A204.1 (cell line): ENCODE results near the gene SSU72.
"Not testable (repeated sequence)": the region's sequence is repeated elsewhere in the genome, so short reads cannot be mapped to it uniquely, and the experiment has no call there.

Source experiments
- FAIRE-seq: peaks from 2 replicates; lab custom pipeline; 2012; peaks lifted over from hg19 to GRCh38; lab: Jason Lieb, UNC

The SSU72 gene

DNA sequence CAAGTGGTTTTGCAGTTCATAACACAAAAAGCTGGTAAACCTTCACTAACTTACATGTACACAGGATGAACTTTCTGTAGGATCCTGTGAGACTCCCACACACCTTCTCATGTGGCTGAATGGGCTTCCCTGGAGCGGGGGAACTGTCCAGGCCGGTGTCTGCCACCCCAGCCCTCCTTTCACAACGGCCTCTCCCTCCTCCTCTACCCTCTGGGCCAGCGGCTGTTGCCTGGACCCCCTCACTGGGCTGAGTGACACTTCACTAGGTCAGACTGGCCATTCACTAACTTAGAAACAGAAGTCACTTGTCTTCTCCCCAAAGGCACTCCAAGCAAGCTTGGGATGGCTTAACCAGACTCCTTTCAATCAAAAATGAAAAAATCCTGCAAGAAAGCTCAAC, 16.1 kb downstream of the SSU72 start:
- no peak for FAIRE-seq

DNA sequence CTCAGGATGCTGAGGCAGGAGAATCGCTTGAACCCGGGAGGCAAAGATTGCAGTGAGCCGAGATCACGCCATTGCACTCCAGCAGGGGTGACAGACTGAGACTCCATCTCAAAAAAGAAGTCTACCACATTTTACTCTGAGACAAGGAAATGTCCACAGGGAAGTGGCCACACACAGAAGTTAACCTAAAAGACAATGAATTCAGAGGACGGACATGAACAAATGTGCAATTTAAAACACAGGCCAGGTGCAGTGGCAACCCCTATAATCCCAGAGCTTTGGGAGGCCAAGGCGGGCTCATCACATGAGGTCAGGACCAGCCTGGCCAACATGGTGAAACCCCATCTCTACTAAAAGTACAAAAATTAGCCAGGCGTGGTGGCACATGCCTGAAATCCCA, 17.0 kb downstream of the SSU72 start:
- not testable (repeated sequence) for FAIRE-seq

DNA sequence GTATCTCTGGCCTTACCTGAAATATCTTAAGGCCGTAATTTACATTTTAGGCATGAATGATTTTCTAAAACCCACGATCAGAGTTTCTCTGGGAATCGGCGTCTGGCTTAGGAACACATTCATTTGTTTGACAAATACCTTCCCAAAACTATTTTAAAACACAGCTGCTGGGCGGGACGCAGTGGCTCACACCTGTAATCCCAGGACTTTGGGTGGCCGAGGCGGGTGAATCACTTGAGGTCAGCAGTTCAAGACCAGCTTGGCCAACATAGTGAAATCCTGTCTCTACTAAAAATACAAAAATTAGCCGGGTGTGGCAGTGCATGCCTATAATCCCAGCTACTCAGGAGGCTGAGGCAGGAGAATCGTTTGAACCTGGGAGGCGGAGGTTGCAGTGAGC, 17.7 kb downstream of the SSU72 start:
- not testable (repeated sequence) for FAIRE-seq

DNA sequence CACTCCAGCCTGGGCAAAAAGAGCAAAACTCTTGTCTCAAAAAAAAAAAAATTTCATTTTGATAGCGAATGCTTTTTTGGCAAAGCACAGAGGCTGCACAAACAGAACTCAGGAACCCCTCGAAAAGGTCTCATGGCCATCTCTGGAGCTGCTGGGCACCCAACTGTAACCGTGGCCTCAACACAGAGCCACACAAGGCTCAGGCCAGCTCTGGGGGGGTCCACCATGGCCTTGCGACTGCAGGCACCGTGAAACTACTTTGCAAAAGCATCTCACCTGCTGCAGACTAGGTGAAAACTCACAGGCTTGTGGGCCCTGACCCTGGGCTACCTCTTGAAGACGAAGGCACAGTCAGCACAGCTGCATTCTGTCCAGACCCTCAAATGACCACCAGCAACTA, 18.2 kb downstream of the SSU72 start:
- FAIRE-seq = no peak

DNA sequence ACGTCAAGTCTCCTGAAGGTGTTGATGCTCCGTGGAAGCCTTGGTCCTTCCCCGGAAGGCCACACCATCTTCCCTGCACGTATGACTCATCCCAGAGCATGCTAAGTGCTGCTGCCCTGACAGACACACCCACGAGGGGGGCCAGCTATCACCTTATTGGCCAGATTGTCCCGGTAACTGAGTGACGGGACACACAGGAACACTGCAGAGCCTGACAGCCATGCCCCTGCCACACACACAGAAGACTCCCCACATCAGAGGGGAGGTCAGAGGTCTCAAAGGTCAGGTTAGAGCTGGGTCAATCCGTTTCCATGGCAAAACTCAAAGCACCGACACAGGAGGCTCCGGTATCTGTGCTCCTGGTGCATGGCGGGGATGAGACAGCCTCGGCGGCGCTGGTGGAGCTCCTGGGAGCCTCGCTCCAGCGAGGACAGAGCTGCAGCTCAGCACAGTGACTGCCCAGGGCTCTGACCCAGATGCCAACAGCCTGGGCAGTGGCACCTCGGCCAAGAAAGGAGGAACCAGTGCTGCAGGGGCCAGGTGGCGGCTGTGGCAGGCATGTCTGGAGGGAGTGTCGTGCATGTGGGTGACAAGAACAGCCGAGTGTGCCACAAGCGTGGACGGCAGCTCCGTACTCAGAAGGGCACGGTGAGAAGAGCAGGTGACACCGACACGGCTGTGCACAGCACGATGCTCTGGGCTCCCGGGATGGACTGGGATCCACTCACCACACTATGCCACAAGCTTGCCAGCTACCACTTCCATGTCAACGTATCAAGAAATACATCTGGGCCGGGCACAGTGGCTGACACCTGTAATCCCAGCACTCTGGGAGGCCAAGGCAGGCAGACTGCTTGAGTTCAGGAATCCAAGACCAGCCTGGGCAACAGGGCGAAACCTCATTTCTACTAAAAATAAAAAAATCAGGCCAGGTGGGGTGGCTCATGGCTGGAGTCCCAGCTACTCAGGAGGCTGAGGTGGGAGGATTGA, 19.4 kb downstream of the SSU72 start:
- no peak for FAIRE-seq

DNA sequence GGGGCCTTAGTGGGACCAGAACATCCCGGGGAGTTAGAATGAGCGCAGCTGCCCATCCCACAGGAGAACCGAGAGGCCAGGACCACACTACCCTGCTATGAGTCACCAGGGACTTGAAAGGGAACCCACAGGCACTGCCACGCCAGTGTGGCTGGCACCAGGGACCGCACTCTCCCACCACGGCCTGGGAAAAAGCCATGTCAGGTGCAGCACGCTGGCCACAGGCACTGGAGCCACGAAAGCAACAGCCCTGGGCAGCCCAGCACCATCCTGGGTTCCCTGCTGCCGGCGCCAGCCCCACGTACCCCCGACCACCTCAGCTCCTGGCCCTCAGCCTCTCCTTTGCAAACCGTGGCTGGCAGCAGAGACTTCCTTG, 20.1 kb downstream of the SSU72 start:
- FAIRE-seq = no peak

DNA sequence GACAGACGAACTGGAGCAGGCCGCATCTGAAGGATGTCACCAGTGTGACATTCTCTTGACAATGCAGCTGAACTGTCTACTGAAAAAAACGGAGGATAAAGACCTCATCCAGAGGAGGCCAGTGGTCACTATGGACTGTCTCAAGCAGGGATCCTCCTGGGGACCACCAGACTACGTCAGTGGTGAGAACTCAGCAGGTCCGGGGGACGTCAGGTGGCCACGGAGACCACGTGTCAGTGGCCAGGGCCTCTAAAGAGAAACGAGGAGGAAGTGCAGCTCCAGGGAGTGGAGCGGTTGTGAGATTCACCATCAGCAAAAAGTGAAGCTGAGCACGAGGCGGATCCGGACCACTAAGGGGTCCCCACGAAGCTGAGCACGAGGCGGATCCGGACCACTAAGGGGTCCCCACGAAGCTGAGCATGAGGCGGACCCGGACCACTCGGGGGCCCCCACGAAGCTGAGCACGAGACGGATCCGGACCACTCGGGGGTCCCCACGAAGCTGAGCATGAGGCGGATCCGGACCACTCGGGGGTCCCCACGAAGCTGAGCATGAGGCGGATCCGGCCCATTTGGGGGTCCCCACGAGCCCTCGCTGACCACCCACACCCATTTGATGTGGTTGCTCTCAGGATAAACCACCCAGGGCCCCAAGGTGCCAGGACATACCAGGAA, 20.7 kb downstream of the SSU72 start:
- FAIRE-seq = no peak

DNA sequence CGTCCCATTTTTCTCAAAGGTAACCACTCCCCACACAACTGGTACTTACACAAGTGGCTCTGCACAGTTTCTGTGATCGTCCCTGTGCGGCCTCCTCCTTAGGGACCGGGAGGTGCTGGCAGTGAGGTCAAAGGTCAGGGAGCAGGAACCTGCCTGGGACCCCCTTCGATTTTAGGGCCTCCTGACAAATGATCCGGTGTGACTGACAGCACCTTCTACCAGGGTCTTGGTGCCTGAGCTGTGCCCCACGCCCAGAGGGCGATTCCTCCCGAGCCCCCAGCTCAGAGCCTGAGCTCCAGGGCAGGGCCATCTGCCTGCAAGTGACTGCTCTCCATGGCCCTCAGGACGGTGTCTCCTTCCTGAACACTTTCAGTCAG, 22.4 kb downstream of the SSU72 start:
- no peak for FAIRE-seq

DNA sequence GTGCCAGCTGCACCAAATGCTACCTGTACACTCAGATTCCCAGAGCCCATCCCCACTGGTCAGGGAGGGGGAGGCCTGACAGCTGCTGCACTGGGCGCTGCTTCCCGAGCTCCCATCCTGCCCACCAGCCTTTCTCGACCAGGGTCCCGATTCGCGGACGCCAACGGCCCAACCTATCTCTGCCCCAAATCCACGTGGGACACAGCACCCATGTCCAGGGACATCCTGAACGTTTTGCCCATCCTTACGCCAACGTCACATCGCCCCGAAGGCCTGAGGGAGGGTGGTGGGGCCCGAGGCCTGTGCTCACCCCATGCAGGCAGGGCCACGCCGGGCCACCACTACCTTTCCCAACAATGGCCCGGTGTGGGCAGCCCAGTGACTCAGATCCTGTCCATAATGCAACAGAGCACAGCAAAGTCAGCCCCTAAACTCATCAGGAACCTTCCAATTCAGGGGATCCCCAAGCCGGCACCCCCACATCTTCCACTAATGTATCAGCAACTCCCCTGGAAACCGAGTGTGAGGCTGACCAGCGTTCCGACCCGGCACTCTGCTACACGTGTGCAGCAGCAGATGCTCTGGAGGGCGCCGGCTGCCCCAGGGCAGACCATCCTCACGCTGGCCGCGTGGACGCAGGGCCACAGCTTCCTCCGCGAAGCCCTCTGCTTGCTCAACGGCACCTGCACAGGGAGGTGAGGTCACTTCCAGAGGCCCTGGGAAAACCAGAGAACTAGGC, 23.0 kb downstream of the SSU72 start:
- FAIRE-seq = no peak

DNA sequence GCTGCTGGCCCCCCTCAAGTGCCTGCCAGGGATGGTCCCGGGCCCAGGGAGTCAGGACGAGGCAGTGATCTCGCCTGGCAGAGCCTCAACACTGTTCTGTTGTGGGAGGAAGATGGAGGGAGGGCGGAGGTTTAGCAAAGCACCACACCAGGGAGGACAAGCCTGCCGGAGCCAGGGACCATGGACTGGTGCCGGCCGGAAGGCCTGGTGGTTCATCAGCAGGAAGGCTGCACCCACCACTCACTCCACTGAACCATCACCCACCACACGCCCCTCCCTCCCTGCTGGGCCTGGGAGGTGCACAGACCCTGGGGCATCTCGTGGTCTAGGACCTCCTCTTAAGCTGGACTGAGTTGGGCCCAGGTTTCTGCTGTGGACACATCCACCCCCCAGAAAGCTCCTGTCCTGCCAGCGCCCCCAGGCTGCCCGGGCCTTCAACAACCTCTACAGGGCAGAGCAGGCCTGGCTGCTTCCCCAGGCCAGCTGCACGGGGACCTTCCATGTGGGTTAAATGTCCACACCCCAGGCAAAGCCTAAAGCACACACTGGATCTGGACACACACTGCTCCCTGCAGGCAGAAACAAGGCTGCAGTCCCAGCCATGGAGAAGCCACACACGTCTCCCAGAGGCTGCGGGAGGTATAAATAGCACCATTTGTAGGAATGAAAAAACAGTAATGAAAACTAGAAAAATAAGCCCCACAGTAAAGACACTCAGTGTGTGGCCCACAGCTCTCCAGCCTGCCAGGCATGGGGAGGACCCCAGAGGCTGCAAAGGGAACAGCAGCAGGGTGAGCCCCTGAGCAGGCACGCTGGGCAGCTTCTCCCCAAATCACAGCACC, 23.9 kb downstream of the SSU72 start:
- no peak for FAIRE-seq

DNA sequence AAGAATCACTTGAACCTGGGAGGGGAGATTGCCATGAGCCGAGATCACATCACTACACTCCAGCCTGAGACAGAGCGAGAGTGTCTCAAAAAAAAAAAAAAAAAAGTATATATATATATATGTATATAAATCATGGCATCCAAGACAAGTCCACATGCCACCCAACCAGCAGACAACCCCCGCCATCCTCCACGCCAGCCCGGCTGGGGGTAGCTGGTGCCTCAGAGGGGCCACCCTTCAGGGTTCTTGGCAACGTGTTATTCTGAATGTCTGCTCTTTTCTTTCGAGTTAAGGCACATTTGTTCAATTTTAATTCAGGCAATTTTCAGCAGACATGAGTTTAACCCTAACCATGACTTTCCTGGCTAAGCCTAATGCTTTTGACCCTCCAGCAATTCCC, 24.6 kb downstream of the SSU72 start:
- no peak for FAIRE-seq

DNA sequence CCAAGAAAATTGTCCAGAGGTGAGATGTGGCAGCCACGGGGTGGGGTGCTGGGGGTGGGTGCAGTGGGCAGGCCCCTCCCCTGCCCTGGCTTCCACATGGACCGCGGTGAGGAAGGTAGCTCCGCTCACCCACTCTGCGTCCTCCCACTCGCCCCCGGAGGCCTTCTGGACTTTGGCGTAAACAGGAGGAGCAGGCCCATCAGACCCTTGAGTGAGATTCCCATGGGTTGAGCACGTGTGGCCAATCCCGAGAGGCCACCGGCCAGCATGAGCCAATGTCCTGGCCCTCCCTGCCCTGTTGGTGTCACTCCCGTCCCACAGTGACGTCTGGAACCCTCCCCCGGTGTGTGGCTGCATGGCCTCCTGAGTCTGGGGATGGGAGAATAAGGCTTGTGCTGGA, 26.1 kb downstream of the SSU72 start:
- no peak for FAIRE-seq

DNA sequence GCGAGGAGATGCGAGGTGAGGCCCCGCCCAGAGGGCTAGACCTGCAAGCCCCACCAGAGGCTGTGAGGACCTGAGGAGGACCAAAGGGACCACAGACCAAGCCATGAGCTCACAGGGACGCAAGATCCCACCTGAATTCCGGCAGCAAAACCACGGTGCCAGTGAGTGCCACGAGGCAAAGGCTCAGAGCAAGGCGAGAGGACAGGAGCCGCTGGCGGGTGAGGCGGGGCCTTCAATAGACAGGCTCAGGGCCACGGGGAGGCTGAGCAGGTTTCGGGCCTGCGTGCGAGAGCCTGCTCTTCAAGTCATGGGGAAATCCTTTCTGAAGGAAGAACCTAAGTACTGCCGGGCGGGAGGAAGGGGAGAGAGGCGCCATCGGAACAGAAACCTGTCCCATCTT, 27.2 kb downstream of the SSU72 start:
- no peak for FAIRE-seq

DNA sequence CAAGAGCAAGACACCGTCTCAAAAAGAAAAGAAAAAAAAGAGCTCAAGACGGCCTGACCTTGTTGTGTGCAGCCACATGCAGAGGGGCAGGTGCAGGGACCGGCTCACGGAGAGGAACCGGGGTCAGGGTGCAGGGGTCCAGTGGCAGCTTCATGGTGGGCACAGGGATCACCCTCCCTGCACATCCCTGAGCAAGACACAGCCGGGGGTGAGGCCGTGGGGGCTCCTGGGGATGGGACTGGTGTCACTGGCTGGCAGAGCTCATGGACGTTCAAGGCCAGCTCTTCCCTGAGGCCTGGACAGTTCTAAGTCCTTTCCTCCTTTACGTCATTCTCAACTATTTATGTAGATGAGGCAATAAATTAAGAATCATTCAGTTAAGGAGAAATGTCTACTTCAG, 27.7 kb downstream of the SSU72 start:
- FAIRE-seq = no peak

DNA sequence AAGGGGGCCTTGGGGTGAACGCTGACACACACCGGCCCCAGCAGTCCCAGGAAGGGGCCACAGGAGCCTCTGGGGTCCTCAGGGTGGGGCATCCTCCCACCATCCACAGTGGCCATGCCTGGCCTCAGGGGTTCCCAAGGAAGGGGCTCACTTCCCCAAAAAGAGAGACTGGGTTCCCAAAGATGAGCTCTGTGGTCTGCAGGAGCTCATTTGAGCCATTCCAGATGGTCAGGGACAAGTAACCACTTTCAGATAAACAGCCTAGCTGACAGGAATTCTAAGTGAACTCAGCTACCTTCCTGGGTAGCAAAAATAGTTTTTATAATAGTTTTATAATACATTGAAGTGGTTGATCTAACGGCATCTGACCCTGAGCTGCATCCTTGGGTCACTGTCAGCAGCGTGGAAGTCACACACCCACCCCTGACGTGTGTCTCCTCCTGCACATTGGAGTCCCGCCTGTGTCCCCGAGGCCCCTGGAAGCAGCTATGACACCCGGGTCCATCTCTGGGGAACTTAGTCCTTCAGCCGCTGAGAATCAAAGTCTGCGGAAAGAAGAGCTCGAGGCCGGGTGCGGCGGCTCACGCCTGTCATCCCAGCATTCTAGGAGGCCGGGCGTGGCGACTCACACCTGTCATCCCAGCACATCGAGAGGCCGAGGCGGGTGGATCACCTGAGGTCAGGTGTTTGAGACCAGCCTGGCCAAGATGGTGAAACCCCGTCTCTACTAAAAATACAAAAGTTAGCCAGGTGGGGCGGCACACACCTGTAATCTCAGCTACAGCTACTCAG, 28.5 kb downstream of the SSU72 start:
- no peak for FAIRE-seq

DNA sequence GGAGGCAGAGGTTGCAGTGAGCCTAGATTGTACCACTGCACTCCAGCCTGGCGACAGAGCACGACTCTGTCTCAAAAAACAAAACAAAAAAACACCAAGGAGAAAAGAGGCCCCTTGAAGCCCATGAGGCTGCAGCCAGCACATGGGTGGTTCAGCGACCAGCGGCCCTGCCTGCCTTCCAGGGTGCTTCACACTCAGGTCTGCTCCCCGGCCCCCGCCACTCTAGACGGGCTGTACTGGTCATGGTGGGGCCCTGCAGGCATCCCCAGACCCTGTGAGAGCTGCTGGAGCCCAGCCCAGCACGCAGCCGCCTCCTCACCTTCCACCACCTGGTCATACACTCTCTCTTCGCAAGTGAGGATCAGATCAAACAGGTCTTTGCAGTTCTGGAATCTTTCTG, 30.1 kb downstream of the SSU72 start:
- FAIRE-seq = no peak

DNA sequence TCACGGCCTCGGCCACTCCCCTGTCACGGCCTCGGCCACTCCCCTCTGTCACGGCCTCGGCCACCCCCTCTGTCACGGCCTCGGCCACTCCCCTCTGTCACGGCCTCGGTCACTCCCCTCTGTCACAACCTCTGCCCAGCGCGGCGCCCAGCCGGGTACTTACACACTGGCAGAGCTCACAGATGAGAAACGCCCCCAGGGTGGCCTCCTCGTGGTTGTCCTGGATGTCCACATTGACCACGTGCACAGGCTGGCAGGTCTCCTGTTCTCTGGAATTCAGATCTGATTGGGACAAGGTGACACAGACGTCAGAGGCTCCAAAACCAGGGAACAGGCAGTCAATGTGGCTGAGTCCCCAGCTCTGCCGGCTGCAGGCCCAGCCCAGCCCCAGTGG, 31.0 kb downstream of the SSU72 start:
- FAIRE-seq = no peak

DNA sequence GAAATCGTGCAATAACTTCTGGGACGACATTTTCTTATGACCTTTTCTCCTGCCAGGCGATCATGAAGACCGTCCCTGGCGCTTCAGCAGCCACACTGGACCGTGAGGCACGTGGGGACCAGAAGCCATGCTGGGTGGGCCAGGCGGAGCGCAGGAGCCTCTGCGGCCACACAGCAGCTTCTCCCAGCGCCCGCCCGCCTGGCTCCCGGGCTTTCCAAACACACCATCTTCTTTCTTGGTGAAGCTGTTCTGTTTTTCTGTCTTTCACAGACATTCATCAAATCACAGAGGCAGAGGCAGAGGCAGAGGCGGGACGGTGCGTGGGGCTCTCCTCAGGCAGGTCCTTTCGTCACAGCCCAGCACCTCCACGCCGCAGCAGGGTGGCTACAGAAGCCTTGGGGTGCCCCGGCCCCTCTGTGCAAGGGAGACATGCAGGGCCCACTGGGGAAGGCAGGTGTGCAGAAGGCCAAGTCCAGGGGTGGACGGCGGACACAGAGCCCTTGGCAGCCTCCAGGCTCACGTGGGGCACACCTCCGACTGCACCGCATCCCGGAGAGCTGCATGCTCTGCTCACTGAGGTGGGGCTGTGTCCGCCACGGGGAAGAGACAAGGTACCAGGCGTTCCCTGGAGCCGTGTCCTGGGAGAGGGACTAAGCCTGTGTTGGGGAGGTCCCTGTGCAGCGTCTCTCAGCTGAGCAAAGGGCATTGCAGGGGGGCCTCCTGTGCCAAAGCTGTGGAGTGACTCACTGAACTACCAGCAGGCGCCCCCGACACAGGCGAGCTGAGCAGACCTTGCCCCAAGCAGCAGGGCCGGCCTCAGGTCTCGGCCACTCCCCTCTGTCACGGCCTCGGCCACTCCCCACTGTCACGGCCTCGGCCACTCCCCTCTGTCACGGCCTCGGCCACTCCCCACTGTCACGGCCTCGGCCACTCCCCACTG, 31.6 kb downstream of the SSU72 start:
- FAIRE-seq = no peak

DNA sequence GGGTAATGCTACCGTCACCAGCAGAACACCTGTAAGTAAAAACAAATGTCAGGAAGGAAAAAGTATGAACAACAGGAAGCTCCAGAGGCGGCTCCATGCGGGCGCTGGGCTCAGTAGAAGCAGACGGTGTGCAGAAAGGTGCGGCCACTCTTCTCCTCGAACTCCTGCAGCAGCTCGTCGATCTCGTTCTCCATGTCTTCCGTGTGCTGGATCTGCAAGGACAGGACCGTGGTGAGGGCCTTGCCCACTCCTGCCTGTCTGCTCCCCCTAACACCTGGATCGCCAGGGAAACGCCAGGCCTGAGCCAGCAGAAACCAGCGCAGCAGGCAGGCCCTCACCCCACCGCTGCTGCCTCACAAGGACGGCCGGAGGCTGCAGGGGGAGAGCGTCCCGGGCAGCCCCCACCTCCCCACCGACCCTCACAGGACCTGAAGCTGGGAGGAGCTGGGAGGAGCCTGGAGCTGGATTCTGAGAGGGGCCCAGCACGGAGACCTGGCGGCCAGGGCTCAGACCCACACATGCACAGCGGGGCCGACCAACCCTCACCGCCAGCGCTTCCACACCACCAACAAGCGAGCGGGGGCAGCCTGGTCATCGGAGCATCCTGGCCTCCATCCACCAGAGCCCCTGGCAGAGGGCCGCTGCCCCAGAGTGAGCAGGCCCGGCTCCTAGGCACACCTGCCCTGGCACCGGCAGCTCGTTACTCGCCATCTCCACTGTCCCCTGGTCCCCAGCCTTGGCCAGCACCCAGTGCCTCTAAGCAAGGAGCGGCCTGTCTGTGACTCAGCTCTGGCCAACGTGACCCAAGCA, 32.5 kb downstream of the SSU72 start:
- FAIRE-seq = no peak
